Hepatic stellate cell (primary cell): Measurements from ENCODE around the gene CDC42BPA.
"Not testable (repeated sequence)": the region's sequence is repeated elsewhere in the genome, so short reads cannot be mapped to it uniquely, and the experiment has no call there.

Experiments
- DNase-seq: peaks from one replicate; pipeline ENCODE4 v3.0.0; 2011; ENCODE audit warnings: low spot score

Gene CDC42BPA

DNA sequence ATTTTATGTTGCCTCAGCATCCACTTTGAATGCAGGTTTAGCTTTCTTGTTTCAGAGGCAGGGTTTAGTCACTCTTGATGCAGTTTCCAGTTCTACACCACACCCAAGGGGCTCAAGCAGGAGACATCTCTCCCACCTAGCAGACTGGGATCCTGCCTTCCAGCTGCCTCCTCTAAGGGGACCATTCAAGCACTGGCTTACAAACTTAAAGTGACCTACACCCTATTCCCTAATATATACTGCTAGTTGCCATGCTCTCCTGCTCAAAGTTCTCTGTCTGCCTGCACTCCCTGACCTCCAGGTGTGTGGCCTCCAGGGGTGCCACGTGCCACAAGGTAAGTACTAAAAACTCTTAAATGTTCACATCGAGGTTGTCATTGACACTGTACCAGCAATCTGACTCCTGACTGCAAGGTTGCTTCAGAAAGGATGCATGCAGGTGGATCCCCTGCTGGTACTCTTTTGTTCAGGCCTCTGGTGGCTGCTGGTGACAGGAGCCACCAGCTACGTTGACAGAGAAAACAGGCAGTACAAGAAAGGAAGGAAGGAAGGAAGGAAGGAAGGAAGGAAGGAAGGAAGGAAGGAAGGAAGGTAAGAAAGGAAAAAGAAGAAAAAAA lies 192.3 kb downstream of the CDC42BPA start:
- no peak for DNase-seq

DNA sequence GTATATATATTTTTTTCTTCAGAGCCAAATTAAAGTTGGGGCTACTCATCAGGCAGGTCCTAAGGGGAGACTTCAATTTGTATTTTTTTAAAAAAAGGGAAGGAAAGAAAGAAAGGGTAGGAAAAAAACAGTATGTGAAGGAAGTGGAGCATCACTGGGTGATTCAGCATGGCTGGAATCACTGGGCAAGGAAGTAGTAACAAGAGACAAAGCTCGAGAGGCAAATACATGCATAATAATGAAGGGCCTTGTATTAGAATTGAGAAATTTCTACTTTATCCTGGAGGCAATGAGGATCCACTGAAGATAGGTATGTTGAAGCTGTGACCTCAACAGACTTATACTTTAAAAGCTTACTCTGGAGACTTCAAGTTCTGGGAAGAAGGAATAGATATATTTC lies 193.8 kb downstream of the CDC42BPA start:
- no peak for DNase-seq

DNA sequence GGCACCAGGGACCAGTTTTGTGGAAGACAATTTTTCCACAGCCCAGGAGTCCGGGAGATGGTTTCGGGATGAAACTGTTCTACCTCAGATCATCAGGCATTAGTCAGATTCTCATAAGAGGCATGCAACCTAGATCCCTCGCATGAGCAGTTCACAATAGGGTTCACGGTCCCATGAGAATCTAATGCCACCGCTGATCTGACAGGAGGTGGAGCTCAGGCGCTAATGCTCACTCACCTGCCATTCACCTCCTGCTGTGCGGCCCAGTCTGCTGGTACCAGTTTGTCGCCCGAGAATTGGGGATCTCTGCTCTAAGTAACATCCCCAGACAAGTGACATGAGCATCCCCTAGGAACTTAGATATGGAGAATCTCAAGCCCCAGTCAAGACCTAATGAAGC lies 197.5 kb downstream of the CDC42BPA start:
- DNase-seq, result no peak

DNA sequence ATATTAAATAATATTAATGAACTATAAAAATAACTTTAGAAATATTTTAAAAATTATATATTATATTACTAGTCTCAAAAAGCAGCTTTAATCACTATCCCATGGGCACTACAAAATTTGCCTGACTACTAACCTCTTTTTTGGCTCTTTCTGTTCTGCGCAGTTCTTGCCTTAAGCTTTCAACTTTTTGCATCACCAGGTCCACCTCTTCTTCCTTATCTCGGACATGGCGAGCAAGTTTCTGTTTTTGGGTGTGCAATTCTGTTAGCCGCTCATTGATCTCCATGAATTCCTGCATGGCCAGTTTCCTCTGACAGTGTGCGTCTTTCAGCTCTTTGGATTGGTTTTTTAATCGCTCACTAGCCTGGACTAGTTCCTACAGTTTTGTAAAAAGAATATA lies 205.8 kb downstream of the CDC42BPA start:
- no peak for DNase-seq

DNA sequence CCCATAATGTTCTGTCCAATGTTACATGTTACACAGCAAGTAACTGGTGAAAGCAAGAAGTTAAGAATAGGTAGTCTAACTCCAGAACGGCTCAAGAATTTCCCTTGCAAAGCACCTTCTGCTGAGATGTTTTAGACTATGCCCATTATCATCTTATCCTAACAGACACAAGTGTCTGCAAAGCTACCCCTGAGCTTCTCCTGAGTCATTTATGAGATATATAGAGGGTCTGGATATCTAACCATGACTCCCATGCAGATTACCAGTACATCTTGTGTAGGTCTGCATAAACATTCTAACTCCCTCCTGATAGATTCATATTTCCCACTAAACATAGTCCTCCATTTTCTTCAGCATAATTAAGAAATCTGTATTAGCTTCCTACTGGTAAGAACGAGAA lies 206.5 kb downstream of the CDC42BPA start:
- no peak for DNase-seq

DNA sequence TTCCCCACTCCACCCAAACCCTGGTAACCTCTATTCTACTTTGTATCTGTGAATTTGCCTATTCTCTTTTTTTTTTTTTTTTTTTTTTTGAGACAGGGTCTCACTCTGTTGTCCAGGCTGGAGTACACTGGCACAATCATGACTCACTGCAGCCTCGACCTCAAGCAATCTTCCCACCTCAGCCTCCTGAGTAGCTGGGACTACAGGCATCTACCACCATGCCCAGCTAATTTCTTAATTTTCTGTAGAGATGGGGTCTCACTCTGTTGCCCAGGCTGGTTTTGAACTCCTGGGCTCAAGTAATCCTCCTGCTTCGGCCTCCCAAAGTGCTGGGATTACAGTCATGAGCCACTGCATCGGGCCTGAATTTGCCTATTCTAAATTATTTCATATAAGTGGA lies 213.0 kb downstream of the CDC42BPA start:
- DNase-seq, result not testable (repeated sequence)

DNA sequence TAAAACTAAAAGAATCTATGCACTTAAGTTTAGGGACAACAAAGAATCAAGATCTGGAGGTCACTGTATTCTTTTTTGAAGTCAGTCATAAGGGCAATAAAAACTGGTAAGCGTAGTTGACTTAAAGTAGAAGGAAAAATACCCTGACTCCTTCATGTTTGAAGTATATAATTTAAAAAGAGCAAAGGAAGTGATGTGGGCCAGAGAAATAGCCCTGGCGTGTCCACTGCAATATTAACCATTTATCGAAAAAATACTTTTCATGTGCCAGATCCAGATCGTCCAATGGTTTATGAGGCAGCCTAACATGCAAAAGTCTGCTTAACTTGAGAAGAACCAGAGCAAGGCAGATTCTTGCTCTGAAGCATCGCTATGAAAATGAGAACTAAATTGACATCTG lies 216.2 kb downstream of the CDC42BPA start:
- DNase-seq, result no peak

DNA sequence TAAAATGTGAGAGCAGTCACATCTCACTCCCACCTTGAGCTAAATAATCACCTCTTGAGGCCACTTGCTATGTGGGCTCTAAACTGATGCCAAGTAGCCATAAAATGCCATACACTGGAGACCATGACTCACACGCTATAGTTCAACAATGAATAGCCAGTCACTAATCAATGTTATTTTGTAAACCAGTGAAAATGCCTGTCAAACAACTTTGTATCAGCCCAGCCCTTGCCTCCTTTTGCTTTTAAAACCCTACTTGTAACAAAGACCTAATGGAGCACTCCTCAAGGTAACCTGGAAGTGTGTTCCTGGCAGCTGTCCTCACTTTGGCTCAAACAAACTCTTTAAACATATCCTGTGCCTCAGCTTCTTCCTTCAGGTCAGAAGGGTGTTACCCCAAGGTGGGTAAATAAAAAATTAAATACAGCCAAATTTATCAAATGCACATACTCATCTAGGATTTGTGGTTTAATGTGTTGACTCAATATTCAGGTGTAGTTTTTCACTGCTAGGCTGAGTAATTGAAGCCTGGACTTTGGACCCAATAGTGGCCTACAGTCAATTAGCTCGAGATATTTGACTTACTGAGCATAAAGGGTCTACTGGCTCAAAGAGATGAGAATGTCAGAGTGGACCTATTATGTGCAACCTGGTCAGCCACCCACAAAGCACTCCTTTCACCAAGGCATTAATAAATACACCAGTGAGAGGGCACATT lies 223.9 kb downstream of the CDC42BPA start:
- DNase-seq, result no peak

DNA sequence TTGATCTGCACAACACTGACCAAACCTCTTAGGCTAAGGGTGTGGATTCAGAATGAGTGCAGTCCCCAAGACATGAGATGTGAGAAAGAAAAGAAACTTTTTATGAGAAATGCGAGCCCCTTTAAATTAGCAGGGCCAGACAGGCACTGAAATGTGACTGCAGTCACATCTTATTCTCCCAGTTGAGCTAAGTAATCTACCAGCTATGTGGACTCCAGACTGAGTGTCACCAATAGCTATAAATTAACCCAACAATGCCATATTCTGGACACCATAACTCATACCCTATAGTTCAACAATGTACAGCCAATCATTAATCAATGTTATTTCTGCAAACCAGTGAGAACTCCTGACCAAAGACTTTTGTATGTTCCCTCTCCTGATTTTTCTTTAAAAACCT lies 225.0 kb downstream of the CDC42BPA start:
- DNase-seq, result no peak

DNA sequence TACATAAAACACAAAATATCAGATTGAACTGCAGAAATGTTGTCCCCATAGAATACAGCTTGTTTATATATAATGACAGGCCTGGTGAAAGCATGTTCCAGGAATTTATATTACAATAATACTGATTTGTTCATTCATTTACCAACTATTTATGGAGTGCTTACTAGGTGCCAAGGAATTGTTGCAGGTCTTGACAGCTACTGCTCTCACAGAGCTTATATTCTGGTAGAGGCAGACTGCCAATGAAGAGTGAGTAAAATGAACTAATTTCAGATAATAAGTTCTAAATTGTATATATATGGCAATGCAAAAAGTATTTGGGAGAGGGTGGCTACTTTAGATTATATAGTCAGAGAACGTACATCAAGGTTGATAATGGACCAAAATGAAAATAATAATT lies 226.2 kb downstream of the CDC42BPA start:
- DNase-seq, result no peak

DNA sequence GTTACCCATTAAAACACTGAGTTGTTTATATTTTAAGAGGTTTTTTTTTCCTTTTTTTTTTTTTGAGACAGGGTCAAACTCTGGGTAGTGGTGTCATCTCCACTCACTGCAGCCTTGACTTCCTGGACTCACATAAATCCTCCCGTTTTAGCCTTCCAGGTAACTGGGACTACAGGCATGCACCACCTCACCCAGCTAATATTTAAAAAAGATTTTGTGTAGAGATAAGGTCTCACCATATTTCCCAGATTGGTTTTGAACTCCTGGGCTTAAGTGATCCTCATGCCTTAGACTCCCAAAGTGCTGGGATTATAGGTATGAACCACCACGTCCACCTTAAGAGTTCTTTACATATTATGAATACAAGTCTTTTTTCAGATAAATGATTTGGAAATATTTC lies 231.7 kb downstream of the CDC42BPA start:
- no peak for DNase-seq

DNA sequence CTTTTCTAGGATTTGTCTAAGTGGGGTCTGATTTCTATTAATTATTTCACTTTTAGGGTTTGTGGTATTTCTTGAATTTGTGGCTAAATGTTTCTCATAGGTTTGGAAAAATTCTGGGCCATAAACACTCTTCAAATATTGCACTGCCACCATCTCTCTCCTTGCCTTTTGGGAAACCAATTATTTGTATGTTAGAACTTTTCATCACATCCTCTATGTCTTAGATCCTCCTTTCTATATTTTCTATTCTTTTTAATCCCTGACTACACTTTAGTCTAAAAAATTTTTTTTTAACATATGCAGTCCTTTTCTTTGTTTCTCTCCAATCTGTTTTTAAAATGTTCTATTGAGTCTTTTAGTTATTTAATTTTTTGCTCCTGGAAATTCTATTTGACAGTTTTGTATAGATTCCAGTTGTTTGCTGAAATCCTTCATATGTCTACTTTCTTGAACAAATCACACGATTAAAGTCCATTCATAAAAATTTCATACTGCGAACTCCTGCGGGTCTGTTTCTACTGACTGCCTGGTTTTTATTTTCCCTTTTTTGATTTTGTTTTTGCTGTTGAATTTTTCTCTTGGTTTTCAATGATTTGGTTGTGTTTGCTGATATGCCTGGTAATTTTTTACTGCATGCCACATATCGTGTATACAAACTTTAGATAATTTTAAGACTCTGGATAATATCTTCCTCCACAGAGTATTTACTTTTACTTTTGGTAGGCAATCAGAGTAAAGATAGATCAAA lies 235.1 kb downstream of the CDC42BPA start:
- DNase-seq, result no peak

DNA sequence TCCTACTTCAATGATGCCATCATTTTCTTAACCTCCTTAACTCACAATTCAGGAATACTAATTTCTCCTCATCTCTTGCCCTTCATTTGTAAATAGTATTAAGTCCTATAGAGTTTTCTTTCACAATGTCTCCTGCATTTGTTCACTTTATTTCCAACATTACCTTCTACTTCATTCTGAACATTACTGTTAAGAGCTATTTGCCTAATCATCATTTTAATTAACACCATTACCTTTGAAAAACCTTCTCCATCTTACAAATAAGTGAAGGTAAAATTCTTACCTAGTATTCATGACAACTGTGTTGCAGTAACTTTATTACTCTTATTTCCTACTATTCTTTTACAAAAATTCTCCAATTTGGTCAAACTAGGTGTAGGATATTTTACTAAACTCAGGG lies 240.5 kb downstream of the CDC42BPA start:
- no peak for DNase-seq

DNA sequence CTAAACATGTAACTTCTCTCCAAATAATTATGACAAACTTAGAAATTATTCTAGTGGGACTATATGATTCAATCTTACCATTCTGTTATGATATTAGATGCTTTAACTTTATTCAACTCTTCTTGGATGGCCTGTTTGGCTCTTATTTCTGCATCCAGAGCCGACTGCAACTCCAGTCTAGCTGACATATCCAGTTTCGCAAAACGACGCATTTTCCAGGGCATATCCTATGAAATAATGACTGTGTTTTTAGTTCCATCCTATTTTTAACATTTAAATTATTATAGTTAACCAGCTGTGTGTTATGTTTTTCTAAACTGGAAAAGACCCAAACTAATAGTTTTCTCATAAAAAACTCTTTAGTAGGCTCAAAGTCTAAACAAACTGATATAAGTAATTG lies 244.5 kb downstream of the CDC42BPA start:
- DNase-seq, result no peak

DNA sequence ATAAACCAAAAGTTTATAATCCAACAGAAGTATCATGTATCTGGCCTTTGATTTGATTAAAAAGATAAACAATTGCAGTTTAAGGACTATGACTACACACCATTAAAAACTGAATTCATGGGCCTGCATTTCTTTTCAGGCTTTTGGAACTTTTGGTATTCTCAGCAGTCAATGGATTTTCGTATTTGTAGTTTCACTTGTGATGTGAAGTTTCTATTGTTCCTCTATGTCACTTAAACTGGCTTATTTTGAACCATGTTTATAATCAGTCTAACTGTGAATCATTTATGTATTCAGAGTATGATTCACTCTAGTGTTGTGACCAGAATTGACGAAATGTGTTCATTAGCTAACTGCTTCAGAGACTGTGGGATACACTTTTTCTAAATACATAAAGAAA lies 245.3 kb downstream of the CDC42BPA start:
- no peak for DNase-seq

DNA sequence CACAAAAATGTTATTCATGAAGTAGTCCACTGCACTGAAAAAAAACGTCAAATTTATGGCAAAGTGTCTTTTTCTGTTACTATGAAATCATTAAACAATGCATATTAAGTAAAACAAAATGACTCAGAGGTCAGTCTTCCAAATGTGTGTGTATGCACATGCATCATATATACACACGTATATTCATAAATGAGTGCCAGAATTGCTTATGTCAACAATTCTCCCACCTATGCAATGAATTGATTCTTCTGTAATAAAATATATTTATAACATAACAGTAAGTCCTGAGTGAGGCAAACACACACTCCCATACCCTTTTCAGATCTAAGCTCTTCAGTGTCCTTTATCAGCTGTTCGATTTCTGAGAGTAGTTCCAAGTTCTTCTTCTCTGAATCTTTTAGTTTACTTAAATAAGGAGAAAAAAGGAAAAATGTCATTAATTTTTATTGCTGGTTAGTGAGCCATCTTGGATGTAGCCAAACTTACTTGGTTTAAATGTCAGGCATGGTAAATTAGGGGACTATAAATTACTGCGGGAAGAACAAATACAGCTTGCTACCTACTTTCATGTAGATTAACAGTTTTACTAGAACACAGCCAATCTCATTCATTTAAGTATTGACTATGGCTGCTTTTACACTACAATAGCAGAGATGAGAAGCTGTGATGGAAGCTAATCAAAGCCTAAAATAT lies 246.3 kb downstream of the CDC42BPA start:
- no peak for DNase-seq

DNA sequence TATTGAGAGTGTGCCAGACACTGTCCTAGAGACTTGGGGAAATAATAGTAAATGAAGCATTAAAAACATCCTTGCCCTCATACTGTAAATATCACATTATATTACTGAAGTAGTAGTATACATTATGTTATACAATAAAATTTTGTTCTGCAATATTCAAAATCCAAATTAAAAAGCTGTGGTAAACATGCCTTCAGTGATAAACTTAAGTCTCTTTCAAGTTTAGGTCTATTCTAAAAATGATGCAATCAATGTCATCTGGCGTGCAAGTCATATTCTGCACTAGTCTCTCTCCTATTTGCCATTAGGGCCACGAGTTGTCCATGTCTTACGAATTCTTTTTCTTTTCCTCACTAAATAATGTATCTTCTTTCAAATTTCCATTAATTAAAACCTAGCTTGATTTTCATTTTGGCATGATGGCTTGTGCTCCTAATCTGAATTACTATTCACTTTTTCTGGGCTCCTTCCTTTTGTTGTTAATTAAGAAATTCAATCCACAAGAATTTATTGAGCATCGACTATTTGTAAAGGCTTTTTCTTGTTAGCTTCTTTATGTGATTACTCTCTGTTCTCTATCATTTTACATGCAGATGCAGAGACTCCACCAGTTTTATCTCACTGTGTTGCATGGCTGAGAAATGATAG lies 247.5 kb downstream of the CDC42BPA start:
- DNase-seq, result no peak

DNA sequence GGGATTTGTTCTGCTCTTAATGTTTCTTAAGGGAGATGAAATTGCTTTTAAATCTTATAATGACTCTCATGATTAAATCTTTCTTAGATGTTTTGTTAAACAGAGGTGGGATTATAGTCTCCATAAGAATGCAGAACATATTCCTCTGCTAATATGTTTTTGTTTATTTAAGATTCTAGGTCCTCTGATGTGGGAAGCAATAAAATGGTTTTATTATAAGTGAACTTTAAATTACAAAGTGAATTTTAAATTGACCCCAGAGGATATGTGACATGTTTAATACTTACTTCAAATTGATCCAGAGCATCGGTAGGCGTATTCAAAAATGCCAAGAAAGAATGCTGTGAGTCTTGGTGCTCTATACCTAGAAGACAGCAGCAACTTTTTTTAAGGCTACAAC lies 248.8 kb downstream of the CDC42BPA start:
- DNase-seq, result no peak

DNA sequence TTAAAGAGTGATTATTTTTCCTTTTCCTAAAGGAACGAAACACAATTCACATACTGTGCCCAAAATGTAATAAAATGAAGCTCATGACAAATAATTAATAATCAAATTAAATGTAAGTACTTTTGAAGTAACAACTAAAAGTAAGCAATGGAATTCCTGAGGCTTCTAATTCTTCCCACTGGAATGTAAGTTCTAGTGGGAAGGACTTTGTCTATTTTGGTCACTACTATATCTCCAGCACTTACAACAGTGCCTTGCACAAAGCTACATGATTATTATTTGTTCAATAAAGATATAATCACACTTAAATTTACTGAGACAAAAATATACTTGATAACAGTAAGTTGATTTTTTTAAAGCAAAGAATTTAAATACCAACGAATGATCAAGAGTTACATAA lies 249.4 kb downstream of the CDC42BPA start:
- DNase-seq, result no peak

DNA sequence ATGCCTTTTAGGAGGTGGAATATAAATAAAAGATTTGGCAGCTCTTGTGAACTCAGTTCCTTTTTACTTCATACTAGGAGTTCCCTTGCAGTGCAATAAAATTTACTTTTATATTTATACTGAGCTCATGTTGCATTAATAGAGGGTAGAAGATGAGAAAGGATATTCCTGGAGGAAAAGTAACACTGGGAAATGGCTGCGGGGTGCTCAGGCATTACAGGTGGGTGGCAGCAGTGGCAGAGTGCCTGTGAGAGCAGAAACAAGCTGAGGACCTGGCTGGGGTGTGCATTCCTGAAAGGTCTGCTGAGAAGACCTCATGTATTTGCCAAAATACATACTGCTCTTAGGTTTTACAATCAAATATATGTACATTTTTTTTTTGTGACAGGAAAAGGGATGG lies 251.3 kb downstream of the CDC42BPA start:
- no peak for DNase-seq

DNA sequence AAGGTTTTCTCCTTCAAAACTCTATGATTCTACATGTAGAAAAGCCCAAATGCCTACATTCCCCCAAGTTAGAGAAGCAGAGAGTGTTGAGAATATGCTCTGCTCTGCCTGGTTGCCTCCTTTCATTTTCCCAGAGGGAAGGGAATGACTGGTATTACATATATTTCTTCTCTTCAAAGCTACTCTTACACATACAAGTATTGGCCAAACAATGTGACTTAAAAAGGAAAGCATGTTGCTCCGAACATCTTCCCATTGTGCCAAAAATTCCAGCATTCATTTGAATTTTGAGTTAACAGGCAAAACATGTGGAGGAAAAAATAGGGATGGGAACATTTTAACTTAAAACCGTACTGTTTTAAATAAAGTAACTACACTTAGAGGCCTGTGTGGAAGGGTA lies 253.0 kb downstream of the CDC42BPA start:
- no peak for DNase-seq

DNA sequence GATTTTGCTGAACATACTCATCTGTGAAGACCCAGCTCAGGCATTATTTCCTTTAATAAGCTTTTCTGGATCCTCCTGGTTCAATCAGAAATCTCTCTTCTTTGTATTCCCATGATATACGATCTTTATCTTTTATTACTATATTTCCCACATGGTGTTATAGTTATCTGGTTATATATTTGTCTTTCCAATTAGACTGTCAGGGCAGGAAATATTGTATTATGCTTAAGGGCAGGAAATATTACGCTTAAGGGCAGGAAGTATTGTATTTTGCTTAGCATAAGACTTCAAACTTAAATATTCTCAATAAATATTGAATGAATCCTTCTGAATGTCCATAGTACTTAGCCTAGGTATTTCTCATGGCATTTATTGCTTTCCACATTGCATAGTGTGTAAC lies 256.0 kb downstream of the CDC42BPA start:
- no peak for DNase-seq
